ENCODE results near the gene WDR20.

WDR20 gene

GRCh38 chr14:102219316-102219715, 79.6 kb downstream of the WDR20 start:
- DNase-seq (ENCODE audit: low read depth): no peak

- DNase-seq (ENCODE audit: low read depth): no peak
Observed at GRCh38 chr14:102220031-102220430, 80.3 kb downstream of the WDR20 start.

GRCh38 chr14:102221026-102221425, 81.3 kb downstream of the WDR20 start:
- DNase-seq (ENCODE audit: low read depth): no peak

- no peak for DNase-seq (ENCODE audit: low read depth)
Observed at GRCh38 chr14:102222009-102222575, 82.4 kb downstream of the WDR20 start.

GRCh38 chr14:102222751-102223150, 83.1 kb downstream of the WDR20 start:
- no peak for DNase-seq (ENCODE audit: low read depth)

- no peak for DNase-seq (ENCODE audit: low read depth)
Observed at GRCh38 chr14:102223682-102224081, 84.0 kb downstream of the WDR20 start.

- DNase-seq (ENCODE audit: low read depth): no peak
Observed at GRCh38 chr14:102225386-102225785, 85.7 kb downstream of the WDR20 start.

GRCh38 chr14:102225936-102226335, 86.2 kb downstream of the WDR20 start:
- no peak for DNase-seq (ENCODE audit: low read depth)

GRCh38 chr14:102226356-102227125, 86.8 kb downstream of the WDR20 start:
- no peak for DNase-seq (ENCODE audit: low read depth)

GRCh38 chr14:102227184-102227964, 87.7 kb downstream of the WDR20 start:
- no peak for DNase-seq (ENCODE audit: low read depth)

GRCh38 chr14:102229071-102229738, 89.5 kb downstream of the WDR20 start:
- DNase-seq (ENCODE audit: low read depth): no peak

- no peak for DNase-seq (ENCODE audit: low read depth)
Observed at GRCh38 chr14:102229739-102230092, 90.0 kb downstream of the WDR20 start.

GRCh38 chr14:102230481-102231210, 90.9 kb downstream of the WDR20 start:
- DNase-seq (ENCODE audit: low read depth): no peak

GRCh38 chr14:102231476-102232347, 92.0 kb downstream of the WDR20 start:
- no peak for DNase-seq (ENCODE audit: low read depth)

GRCh38 chr14:102232348-102232625, 92.6 kb downstream of the WDR20 start:
- DNase-seq (ENCODE audit: low read depth): no peak

GRCh38 chr14:102233081-102233480, 93.4 kb downstream of the WDR20 start:
- no peak for DNase-seq (ENCODE audit: low read depth)

- no peak for DNase-seq (ENCODE audit: low read depth)
Observed at GRCh38 chr14:102234331-102235264, 94.9 kb downstream of the WDR20 start.

- peak; percentile 70 for DNase-seq (ENCODE audit: low read depth)
Observed at GRCh38 chr14:102235275-102235897, 95.7 kb downstream of the WDR20 start.

GRCh38 chr14:102236026-102236425, 96.3 kb downstream of the WDR20 start:
- no peak for DNase-seq (ENCODE audit: low read depth)

- DNase-seq (ENCODE audit: low read depth): no peak
Observed at GRCh38 chr14:102238131-102238530, 98.4 kb downstream of the WDR20 start.

All from activated T-cell treated with anti-CD3 and anti-CD28 coated beads for 1 hour (primary cell).